Upper lobe of left lung (tissue), 4 donors: Measurements from ENCODE around the gene PHF21B.

Experiments used
- EP300 ChIP-seq, 4 donors: sonication (generic); formaldehyde crosslinking; IDR thresholded peaks; one replicate each; pipeline ENCODE4 v1.5.1; 2017; ENCODE audit warnings: antibody characterized with exemption in 4 of 4, control low read depth in 2 of 4
- POLR2AphosphoS5 ChIP-seq, 2 donors: sonication (generic); formaldehyde crosslinking; IDR thresholded peaks; one replicate each; pipeline ENCODE4 v1.5.1; 2017; ENCODE audit warnings: antibody characterized with exemption in 2 of 2
- TF ChIP-seq, protein P1 (sequence below), 6 experiments: fragments of 450-650 bp in 4 of 6; fragments of 200-600 bp in 2 of 6; sonication (generic) in 2 of 6; IDR thresholded peaks; one replicate each; pipeline ENCODE4 v1.5.1; 2016 to 2019; ENCODE audit warnings: antibody characterized with exemption in 6 of 6

DNA sequence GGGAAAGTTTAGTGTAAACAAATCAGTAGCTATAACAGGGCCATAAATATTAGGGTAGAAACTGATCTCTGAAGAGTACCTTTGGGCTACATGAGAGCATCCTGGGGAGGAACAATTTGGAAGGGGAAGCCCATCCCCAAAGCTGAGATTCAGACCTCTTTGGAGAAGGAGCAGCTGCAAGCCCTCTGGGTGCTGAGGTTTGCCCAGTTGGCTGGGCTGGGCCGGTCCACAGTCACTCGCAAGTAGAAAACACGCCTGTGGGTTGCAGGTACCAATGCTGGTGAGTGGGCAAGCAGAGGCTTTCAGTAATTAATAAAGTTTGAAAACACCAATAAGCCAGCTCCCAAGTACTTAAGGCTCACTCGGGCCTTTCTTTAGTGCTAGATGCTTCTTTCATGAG is 132.9 kb downstream of the PHF21B start:
- TF ChIP-seq, protein P1, sequence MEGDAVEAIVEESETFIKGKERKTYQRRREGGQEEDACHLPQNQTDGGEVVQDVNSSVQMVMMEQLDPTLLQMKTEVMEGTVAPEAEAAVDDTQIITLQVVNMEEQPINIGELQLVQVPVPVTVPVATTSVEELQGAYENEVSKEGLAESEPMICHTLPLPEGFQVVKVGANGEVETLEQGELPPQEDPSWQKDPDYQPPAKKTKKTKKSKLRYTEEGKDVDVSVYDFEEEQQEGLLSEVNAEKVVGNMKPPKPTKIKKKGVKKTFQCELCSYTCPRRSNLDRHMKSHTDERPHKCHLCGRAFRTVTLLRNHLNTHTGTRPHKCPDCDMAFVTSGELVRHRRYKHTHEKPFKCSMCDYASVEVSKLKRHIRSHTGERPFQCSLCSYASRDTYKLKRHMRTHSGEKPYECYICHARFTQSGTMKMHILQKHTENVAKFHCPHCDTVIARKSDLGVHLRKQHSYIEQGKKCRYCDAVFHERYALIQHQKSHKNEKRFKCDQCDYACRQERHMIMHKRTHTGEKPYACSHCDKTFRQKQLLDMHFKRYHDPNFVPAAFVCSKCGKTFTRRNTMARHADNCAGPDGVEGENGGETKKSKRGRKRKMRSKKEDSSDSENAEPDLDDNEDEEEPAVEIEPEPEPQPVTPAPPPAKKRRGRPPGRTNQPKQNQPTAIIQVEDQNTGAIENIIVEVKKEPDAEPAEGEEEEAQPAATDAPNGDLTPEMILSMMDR (IDR thresholded peaks at IDR 0.05) = no peak
- no peak for TF ChIP-seq EP300 (IDR thresholded peaks at IDR 0.05)
- TF ChIP-seq POLR2AphosphoS5 (IDR thresholded peaks at IDR 0.05) = no peak
